Neural cell (in vitro differentiated cells): ENCODE results near the gene SND1.

Source experiments
- CTCF ChIP-seq: fragments of 450-650 bp; IDR thresholded peaks from 2 replicates; pipeline ENCODE4 v1.5.1; 2014; ENCODE audit warnings: antibody characterized with exemption, mild to moderate bottlenecking, moderate library complexity; ENCODE audit not compliant: poor library complexity, severe bottlenecking
- EP300 ChIP-seq: fragments of 450-650 bp; conservative IDR thresholded peaks from 2 replicates; pipeline ENCODE4 v1.6.1; 2014; ENCODE audit warnings: antibody characterized with exemption, mild to moderate bottlenecking, moderate library complexity; ENCODE audit not compliant: poor library complexity, severe bottlenecking
- EZH2 ChIP-seq: fragments of 200-600, 300-800 bp; shearing (Covaris generic), sonication (generic); IDR thresholded peaks from 2 replicates; pipeline ENCODE4 v1.6.1; 2014; ENCODE audit warnings: antibody characterized with exemption, low read length, borderline replicate concordance, mild to moderate bottlenecking; ENCODE audit not compliant: insufficient read depth, poor library complexity, severe bottlenecking
- MXI1 ChIP-seq: fragments of 450-650 bp; conservative IDR thresholded peaks from 2 replicates; pipeline ENCODE4 v1.6.1; 2014; ENCODE audit warnings: antibody characterized with exemption, mild to moderate bottlenecking; ENCODE audit not compliant: poor library complexity, severe bottlenecking
- POLR2AphosphoS5 ChIP-seq: IDR thresholded peaks from 2 replicates; pipeline ENCODE4 v1.6.1; 2012

- TF ChIP-seq MXI1 (no peak), POLR2AphosphoS5 (no peak), CTCF (no peak), EP300 (no peak), EZH2 (no peak)
Observed at GRCh38 chr7:128005759-128006159, 353.8 kb downstream of the SND1 start.
